Thyroid gland (tissue), 4 donors: ENCODE data around the gene LMBR1.

Experiments used
- CTCF ChIP-seq, 6 experiments: fragments of 200-600 bp in 3 of 6; fragments of 450-650 bp in 3 of 6; sonication (generic) in 3 of 6; IDR thresholded peaks; one replicate each; pipeline ENCODE4 v1.5.1; 2016 to 2019; ENCODE audit warnings: antibody characterized with exemption in 6 of 6, mild to moderate bottlenecking in 2 of 6, inconsistent platforms in 1 of 6, moderate library complexity in 1 of 6
- POLR2A ChIP-seq, 2 donors: fragments of 450-650 bp; IDR thresholded peaks; one replicate each; pipeline ENCODE4 v1.6.1; 2017; ENCODE audit warnings: antibody characterized with exemption in 2 of 2, mild to moderate bottlenecking in 2 of 2, moderate library complexity in 1 of 2

DNA sequence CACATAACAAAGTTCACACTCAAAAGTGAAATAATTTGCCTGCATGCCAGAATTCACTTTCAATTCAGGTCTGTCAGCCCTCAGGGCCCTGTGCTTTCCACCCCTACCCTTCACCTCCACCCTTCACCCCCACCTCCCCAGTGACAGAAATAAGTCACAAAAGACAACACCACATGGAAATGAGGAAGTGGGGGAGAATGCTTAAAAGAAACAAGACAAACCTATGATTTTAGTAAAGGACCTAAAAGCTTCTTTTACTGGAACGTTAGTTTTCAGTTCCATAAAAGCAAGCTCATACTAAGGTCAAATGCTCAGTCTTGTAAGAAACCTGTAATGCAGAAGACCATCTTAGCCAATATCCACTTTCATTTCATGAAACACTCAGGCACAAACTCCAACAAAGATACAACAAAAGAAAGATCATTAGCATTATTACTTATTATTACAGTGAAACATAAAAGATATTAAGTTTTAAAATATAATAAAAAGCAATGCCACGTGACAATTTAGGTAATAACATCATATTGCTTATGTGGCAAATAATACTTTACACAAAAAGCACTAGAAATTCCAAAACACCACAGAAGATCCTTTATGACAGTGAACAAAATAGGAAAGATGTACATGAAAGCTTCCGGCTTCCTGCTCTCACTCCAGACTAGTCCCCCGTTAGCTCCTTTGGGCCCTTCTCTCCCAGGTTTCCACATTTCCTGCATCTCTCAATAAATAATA is 112.1 kb downstream of the LMBR1 start:
- TF ChIP-seq CTCF (IDR thresholded peaks at IDR 0.05), result no peak
- no peak for TF ChIP-seq POLR2A (IDR thresholded peaks at IDR 0.05)
